K562 (cell line): ENCODE results near the gene ZNF500. TPM values are rescaled to one million over a fixed set of nuclear protein-coding genes. Genes with fewer than 3 reads are reported as not detected.

ENCODE experiments used
- CBX8 ChIP-seq: fragments of 200-600 bp; sonication (generic); IDR thresholded peaks from 2 replicates; pipeline ENCODE4 v1.6.1; 2012; ENCODE audit warnings: borderline replicate concordance, mixed run types, low read depth, mild to moderate bottlenecking, moderate library complexity, mixed read lengths, low read length, control low read depth, inconsistent platforms; ENCODE audit not compliant: poor library complexity, severe bottlenecking; ENCODE audit errors: extremely low read depth
- GTF3C2 ChIP-seq: IDR thresholded peaks from 3 replicates; pipeline ENCODE4 v1.6.1; 2011; ENCODE audit warnings: borderline replicate concordance, mild to moderate bottlenecking, moderate library complexity; ENCODE audit not compliant: insufficient read length; ENCODE audit errors: extremely low read depth
- JUND ChIP-seq, 2 experiments: IDR thresholded peaks; 2 replicates in 1 of 2; 3 replicates in 1 of 2; pipeline ENCODE4 v1.6.1; 2011; ENCODE audit warnings: borderline replicate concordance in 2 of 2, low read depth in 2 of 2, low read length in 2 of 2, improper control_type of control experiment in 1 of 2, missing biosample characterization in 1 of 2, missing genetic modification characterization in 1 of 2, missing genetic modification reagents in 1 of 2
- MITF ChIP-seq: IDR thresholded peaks from 2 replicates; pipeline ENCODE4 v1.6.1; 2014; ENCODE audit warnings: antibody characterized with exemption
- NEUROD1 ChIP-seq: fragments of 150-350 bp; IDR thresholded peaks from 2 replicates; pipeline ENCODE4 v1.6.1; 2014; ENCODE audit warnings: borderline replicate concordance, low read length, low read depth; ENCODE audit not compliant: partially characterized antibody
- PHB2 ChIP-seq: fragments of 450-650 bp; IDR thresholded peaks from 2 replicates; pipeline ENCODE4 v1.6.1; 2017; ENCODE audit warnings: low read depth
- RBM34 ChIP-seq: fragments of 200-400 bp; formaldehyde crosslinking; IDR thresholded peaks from 2 replicates; pipeline ENCODE4 v1.6.1; 2018; ENCODE audit warnings: low read length, borderline replicate concordance; ENCODE audit not compliant: insufficient read depth
- STAT5B ChIP-seq: fragments of 250-450 bp; sonication (Bioruptor Pico); IDR thresholded peaks from 2 replicates; pipeline ENCODE4 v1.8.0; 2021; ENCODE audit warnings: mild to moderate bottlenecking, inconsistent platforms
- TAF1 ChIP-seq: IDR thresholded peaks from 2 replicates; pipeline ENCODE4 v1.6.1; 2011; ENCODE audit warnings: mild to moderate bottlenecking, low read length, moderate library complexity; ENCODE audit not compliant: insufficient read depth, control insufficient read depth, severe bottlenecking; ENCODE audit errors: extremely low read depth
- ZEB2 ChIP-seq: fragments of 450-650 bp; IDR thresholded peaks from 2 replicates; pipeline ENCODE4 v1.6.1; 2016
- ZNF280B ChIP-seq: fragments of 250-450 bp; sonication (Bioruptor Pico); IDR thresholded peaks from 2 replicates; pipeline ENCODE4 v1.5.1; 2021; ENCODE audit warnings: mild to moderate bottlenecking
- ZNF311 ChIP-seq: fragments of 250-450 bp; sonication (Bioruptor Pico); IDR thresholded peaks from 2 replicates; pipeline ENCODE4 v1.4.0; 2020; ENCODE audit warnings: mild to moderate bottlenecking, moderate library complexity
- ZNF408 ChIP-seq: fragments of 250-450 bp; sonication (Bioruptor Pico); IDR thresholded peaks from 2 replicates; pipeline ENCODE4 v1.4.0; 2020; ENCODE audit warnings: low read depth, mild to moderate bottlenecking, moderate library complexity
- ZNF668 ChIP-seq: fragments of 250-450 bp; sonication (Bioruptor Pico); IDR thresholded peaks from 2 replicates; pipeline ENCODE4 v1.8.0; 2022; ENCODE audit warnings: mild to moderate bottlenecking, inconsistent platforms
- ZNF77 ChIP-seq: fragments of 250-450 bp; sonication (Bioruptor Pico); IDR thresholded peaks from 2 replicates; pipeline ENCODE4 v1.5.0; 2020
- polyA plus RNA-seq, 8 experiments: library from polyadenylated mRNA; depleted of rRNA in 4 of 8; stranded (reverse) in 5 of 8; unstranded in 3 of 8; fragments of >200 nt; fragmentation: Nextera tagmentation in 2 of 8; fragmentation: Illumina TruSeq in 1 of 8; extraction: Ambion mirVana in 2 of 8; extraction: Trizol in 1 of 8; gene quantifications; 2 replicates each; pipeline versions ENCODE4 v1.2.1 to v1.2.3, GENCODE V29; 2011 to 2014; ENCODE audit warnings: inconsistent platforms in 1 of 8, missing spikeins in 1 of 8
- total RNA-seq, 7 experiments: library from RNA; depleted of rRNA in 6 of 7; stranded (reverse); fragments of >200 nt in 6 of 7; fragmentation: Illumina TruSeq in 2 of 7; extraction: Trizol in 2 of 7; gene quantifications; 2 replicates each; pipeline versions ENCODE4 v1.2.1 to v1.2.3, GENCODE V29; 2011 to 2021; ENCODE audit warnings: low replicate concordance in 1 of 7
- TF ChIP-seq, protein P1 (sequence below): fragments of 250-450 bp; sonication (Bioruptor Pico); IDR thresholded peaks from 2 replicates; pipeline ENCODE4 v1.8.0; 2021; ENCODE audit warnings: moderate library complexity, mild to moderate bottlenecking, inconsistent platforms

ZNF500 gene
- total and polyA plus RNA-seq, 9 of the 15 experiments (the other 6 are each of a cell fraction or from before 2014, with no cell fraction given), result 0.80 to 20.8 (median 5.3) TPM

GRCh38 chr16:4768549-4769305, 1.8 kb upstream of the ZNF500 start (continued):
- TF ChIP-seq GTF3C2 (no peak), ZNF280B (CRISPR knock-in tag) (no peak), ZNF77 (CRISPR knock-in tag) (no peak), NEUROD1 (peak; percentile 27), RBM34 (no peak), TAF1 (peak; percentile 36), ZNF408 (CRISPR knock-in tag) (no peak), ZNF311 (CRISPR knock-in tag) (no peak), JUND (IDR thresholded peaks at IDR 0.05; ENCODE audit: borderline replicate concordance, low read depth, low read length) (no peak), JUND (tag; IDR thresholded peaks at IDR 0.05; ENCODE audit: borderline replicate concordance, low read depth, low read length) (no peak; the same call in 1 of the 3 replicates), ZNF668 (no peak), CBX8 (no peak), ZEB2 (no peak), MITF (no peak), STAT5B (no peak), PHB2 (no peak)
- TF ChIP-seq, protein P1, sequence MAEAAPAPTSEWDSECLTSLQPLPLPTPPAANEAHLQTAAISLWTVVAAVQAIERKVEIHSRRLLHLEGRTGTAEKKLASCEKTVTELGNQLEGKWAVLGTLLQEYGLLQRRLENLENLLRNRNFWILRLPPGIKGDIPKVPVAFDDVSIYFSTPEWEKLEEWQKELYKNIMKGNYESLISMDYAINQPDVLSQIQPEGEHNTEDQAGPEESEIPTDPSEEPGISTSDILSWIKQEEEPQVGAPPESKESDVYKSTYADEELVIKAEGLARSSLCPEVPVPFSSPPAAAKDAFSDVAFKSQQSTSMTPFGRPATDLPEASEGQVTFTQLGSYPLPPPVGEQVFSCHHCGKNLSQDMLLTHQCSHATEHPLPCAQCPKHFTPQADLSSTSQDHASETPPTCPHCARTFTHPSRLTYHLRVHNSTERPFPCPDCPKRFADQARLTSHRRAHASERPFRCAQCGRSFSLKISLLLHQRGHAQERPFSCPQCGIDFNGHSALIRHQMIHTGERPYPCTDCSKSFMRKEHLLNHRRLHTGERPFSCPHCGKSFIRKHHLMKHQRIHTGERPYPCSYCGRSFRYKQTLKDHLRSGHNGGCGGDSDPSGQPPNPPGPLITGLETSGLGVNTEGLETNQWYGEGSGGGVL (CRISPR knock-in tag), result no peak
